ENCODE results near the gene PLCB4. TPM values are rescaled to one million over a fixed set of nuclear protein-coding genes. Genes with fewer than 3 reads are reported as not detected.

Gene PLCB4
- not detected for polyA plus RNA-seq (2012; ENCODE audit: missing spikeins)

DNA sequence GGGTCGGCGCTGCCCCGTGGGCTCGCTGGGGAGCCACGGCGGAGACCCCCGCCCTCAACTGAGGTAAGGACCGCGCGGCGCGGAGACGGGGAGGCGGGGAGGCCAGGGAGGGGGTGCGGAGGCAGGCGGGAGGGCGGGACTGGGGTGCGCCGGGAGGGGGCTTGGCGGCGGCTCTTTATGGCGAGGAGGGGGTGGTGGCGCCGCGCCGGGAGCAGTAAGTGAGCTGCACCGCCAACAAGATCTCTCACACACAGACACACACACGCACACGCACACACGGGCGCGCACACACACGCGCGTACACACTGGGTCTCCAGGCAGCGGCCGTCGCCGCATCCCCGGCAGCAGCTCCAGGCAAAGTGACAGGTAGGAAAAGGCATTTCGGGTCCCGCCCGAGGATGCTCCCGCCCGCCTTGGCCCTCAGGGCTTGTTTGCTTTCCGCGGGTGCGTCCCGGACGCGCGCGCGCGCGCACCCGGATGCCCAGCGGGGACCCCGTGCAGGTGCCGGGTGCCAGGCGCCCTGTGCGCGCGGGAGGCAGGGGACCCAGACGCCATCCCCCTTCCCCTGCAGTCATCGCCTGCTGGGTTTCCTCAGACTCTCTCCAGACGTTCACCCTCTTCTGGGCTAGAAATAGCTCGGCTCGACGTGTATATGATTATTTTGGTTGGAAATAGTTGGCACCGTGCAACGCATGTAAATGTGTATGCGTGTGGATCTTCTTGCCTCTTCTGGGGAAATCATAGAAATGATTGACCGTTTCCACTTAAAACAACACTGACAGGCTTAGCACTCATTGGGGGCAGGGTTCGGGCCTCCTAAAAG lies at the start of gene PLCB4:
Gene PLCB4 (plus strand): TSS at position 247 of the 823 bp plus-strand sequence. CDS start 238,728 bp downstream, outside the sequence.
- TF ChIP-seq TAF1 (IDR thresholded peaks at IDR 0.05; ENCODE audit: borderline replicate concordance, low read depth, low read length) (no peak), POLR2A (IDR thresholded peaks at IDR 0.05; ENCODE audit: low read depth, low read length) (no peak), POLR2AphosphoS5 (IDR thresholded peaks at IDR 0.05; ENCODE audit: low read depth, low read length) (no peak)
- no peak for FAIRE-seq
- no peak for DNase-seq (ENCODE audit: insufficient read length)

DNA sequence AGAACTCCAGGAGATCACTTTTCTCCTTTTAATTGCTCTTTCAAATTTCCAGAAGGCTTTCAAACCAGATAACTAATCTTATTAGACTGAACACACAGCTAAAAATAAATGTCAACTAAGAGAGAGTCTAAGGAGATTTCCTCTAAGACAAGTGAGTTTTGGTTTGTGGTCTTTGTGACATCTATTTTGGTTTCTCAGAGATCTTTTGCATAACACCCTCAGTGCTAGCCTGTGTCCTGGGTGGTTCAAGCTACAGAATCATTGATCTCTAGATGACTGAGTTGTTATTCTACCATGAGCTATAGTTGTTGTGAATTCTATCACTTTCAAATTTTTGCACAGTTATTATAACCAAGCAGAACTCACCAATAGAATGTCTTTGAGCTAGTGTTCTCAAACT lies 49.1 kb upstream of the PLCB4 start:
- TF ChIP-seq POLR2A (IDR thresholded peaks at IDR 0.05; ENCODE audit: low read depth, low read length) (no peak), TAF1 (IDR thresholded peaks at IDR 0.05; ENCODE audit: borderline replicate concordance, low read depth, low read length) (no peak), POLR2AphosphoS5 (IDR thresholded peaks at IDR 0.05; ENCODE audit: low read depth, low read length) (no peak)
- no peak for FAIRE-seq
- DNase-seq (ENCODE audit: insufficient read length), result no peak

DNA sequence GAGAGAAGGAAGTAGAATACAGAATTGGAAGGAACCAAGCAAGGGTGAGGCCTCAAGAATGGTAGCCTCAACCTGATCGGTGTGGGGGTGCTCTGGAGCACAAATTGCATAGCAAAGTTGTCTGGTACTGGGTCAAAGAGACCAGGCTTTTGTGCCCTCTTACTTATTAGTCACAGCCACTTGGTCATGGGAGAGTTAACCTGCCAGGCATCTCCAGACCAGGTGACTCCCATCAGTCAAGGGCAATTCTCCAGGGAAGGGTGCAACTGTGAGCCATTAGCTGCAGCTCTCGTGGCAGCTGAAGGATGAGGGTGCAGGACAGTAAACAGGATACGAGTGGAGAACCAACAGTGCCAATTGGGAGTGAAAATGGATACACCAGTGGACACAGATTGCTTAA lies 47.7 kb upstream of the PLCB4 start:
- FAIRE-seq, result no peak
- TF ChIP-seq POLR2AphosphoS5 (IDR thresholded peaks at IDR 0.05; ENCODE audit: low read depth, low read length) (no peak), POLR2A (IDR thresholded peaks at IDR 0.05; ENCODE audit: low read depth, low read length) (no peak), TAF1 (IDR thresholded peaks at IDR 0.05; ENCODE audit: borderline replicate concordance, low read depth, low read length) (no peak)
- no peak for DNase-seq (ENCODE audit: insufficient read length)

GRCh38 chr20:9021699-9022098 lies 47.2 kb upstream of the PLCB4 start:
- FAIRE-seq (no peak), DNase-seq (ENCODE audit: insufficient read length) (no peak)
- no peak for TF ChIP-seq POLR2AphosphoS5 (IDR thresholded peaks at IDR 0.05; ENCODE audit: low read depth, low read length)
- TF ChIP-seq POLR2A (IDR thresholded peaks at IDR 0.05; ENCODE audit: low read depth, low read length), result no peak
- TF ChIP-seq TAF1 (IDR thresholded peaks at IDR 0.05; ENCODE audit: borderline replicate concordance, low read depth, low read length), result no peak

DNA sequence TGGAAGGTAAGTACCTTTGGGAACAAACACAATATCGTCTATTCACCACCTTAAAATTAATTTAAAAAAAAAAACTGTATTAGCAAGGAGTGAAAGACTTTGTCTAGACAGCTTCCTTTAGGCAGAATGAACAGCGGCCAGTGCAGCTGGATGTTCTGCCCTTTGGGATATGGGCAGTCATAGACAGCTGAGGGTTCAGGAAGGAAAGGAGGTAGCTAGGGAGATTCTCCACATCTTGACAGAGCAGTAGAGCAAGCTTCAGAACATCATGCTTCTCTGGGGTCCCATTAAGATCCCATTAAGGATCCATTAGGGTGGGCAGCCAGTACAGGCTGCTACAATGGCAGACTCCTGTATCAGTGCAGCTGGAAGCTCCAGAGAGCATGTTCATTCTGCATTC lies 46.5 kb upstream of the PLCB4 start:
- DNase-seq (ENCODE audit: insufficient read length) (no peak), FAIRE-seq (no peak)
- TF ChIP-seq TAF1 (IDR thresholded peaks at IDR 0.05; ENCODE audit: borderline replicate concordance, low read depth, low read length) (no peak), POLR2A (IDR thresholded peaks at IDR 0.05; ENCODE audit: low read depth, low read length) (no peak), POLR2AphosphoS5 (IDR thresholded peaks at IDR 0.05; ENCODE audit: low read depth, low read length) (no peak)

- DNase-seq (ENCODE audit: insufficient read length), result no peak
Measured at GRCh38 chr20:9024606-9025005, 44.3 kb upstream of the PLCB4 start.

DNA sequence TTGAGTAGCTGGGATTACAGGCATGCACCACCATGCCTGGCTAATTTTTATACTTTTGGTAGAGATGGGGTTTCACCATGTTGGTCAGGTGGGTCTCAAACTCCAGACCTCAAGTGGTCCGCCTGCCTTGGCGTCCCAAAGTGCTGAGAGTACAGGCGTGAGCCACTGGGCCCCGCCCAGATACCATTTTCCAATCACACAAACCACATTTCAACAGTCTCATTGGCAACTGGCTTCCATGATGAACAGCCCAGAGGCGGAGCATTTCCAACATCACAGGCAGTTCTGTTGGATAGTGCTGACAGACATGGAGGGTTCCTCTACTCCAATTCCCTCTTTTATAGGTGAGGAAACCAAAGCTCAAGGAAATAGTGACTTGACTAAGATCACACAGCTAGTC lies 43.9 kb upstream of the PLCB4 start:
- TF ChIP-seq POLR2A (IDR thresholded peaks at IDR 0.05; ENCODE audit: low read depth, low read length) (no peak), POLR2AphosphoS5 (IDR thresholded peaks at IDR 0.05; ENCODE audit: low read depth, low read length) (no peak), TAF1 (IDR thresholded peaks at IDR 0.05; ENCODE audit: borderline replicate concordance, low read depth, low read length) (no peak)
- FAIRE-seq (no peak), DNase-seq (ENCODE audit: insufficient read length) (no peak)

More at GRCh38 chr20:9024606-9025005, 44.3 kb upstream of the PLCB4 start:
- no peak for FAIRE-seq
- no peak for TF ChIP-seq TAF1 (IDR thresholded peaks at IDR 0.05; ENCODE audit: borderline replicate concordance, low read depth, low read length)
- TF ChIP-seq POLR2A (IDR thresholded peaks at IDR 0.05; ENCODE audit: low read depth, low read length), result no peak
- no peak for TF ChIP-seq POLR2AphosphoS5 (IDR thresholded peaks at IDR 0.05; ENCODE audit: low read depth, low read length)

GRCh38 chr20:9025643-9026042 lies 43.2 kb upstream of the PLCB4 start:
- DNase-seq (ENCODE audit: insufficient read length) (no peak), FAIRE-seq (no peak)
- TF ChIP-seq POLR2AphosphoS5 (IDR thresholded peaks at IDR 0.05; ENCODE audit: low read depth, low read length) (no peak), POLR2A (IDR thresholded peaks at IDR 0.05; ENCODE audit: low read depth, low read length) (no peak), TAF1 (IDR thresholded peaks at IDR 0.05; ENCODE audit: borderline replicate concordance, low read depth, low read length) (no peak)

- DNase-seq (ENCODE audit: insufficient read length) (no peak), FAIRE-seq (no peak)
- no peak for TF ChIP-seq TAF1 (IDR thresholded peaks at IDR 0.05; ENCODE audit: borderline replicate concordance, low read depth, low read length)
- TF ChIP-seq POLR2AphosphoS5 (IDR thresholded peaks at IDR 0.05; ENCODE audit: low read depth, low read length), result no peak
- TF ChIP-seq POLR2A (IDR thresholded peaks at IDR 0.05; ENCODE audit: low read depth, low read length), result no peak
Measured at GRCh38 chr20:9027626-9028025, 41.3 kb upstream of the PLCB4 start.

- TF ChIP-seq POLR2AphosphoS5 (IDR thresholded peaks at IDR 0.05; ENCODE audit: low read depth, low read length), result no peak
- TF ChIP-seq TAF1 (IDR thresholded peaks at IDR 0.05; ENCODE audit: borderline replicate concordance, low read depth, low read length), result no peak
- no peak for TF ChIP-seq POLR2A (IDR thresholded peaks at IDR 0.05; ENCODE audit: low read depth, low read length)
- FAIRE-seq, result no peak
- DNase-seq (ENCODE audit: insufficient read length), result no peak
Measured at GRCh38 chr20:9028419-9028818, 40.5 kb upstream of the PLCB4 start.

DNA sequence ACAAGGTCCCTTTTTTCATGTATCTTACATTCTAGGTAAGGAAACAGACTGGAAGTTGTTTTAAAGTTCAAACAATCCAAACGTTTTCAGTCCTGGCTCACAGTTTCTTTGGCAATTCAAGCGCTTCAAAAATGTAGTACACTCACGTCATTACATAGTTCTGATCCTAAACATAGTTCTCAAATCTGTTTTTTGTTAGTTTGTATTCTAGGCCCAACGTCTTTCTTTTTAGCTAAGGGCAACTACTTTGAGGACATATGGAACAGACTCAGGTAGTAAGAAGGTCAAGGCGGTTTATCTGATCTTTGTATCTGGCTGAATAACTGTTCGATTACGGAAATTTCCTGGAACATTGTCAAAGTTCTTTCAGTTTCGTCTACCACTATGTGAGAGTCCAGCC lies 36.9 kb upstream of the PLCB4 start:
- no peak for DNase-seq (ENCODE audit: insufficient read length)
- FAIRE-seq, result no peak
- TF ChIP-seq POLR2A (IDR thresholded peaks at IDR 0.05; ENCODE audit: low read depth, low read length) (no peak), POLR2AphosphoS5 (IDR thresholded peaks at IDR 0.05; ENCODE audit: low read depth, low read length) (no peak), TAF1 (IDR thresholded peaks at IDR 0.05; ENCODE audit: borderline replicate concordance, low read depth, low read length) (no peak)

- TF ChIP-seq POLR2A (IDR thresholded peaks at IDR 0.05; ENCODE audit: low read depth, low read length) (no peak), POLR2AphosphoS5 (IDR thresholded peaks at IDR 0.05; ENCODE audit: low read depth, low read length) (no peak), TAF1 (IDR thresholded peaks at IDR 0.05; ENCODE audit: borderline replicate concordance, low read depth, low read length) (no peak)
- no peak for FAIRE-seq
- DNase-seq (ENCODE audit: insufficient read length), result no peak
Measured at GRCh38 chr20:9032758-9033157, 36.1 kb upstream of the PLCB4 start.
